ENCODE measurements around the gene ALPK1. TPM values are rescaled to one million over a fixed set of nuclear protein-coding genes. Genes with fewer than 3 reads are reported as not detected.

The ALPK1 gene
- total and polyA plus RNA-seq, 2 of the 8 experiments (the other 6 are each of a cell fraction or from before 2014, with no cell fraction given): 0.08 to 0.43 TPM

DNA sequence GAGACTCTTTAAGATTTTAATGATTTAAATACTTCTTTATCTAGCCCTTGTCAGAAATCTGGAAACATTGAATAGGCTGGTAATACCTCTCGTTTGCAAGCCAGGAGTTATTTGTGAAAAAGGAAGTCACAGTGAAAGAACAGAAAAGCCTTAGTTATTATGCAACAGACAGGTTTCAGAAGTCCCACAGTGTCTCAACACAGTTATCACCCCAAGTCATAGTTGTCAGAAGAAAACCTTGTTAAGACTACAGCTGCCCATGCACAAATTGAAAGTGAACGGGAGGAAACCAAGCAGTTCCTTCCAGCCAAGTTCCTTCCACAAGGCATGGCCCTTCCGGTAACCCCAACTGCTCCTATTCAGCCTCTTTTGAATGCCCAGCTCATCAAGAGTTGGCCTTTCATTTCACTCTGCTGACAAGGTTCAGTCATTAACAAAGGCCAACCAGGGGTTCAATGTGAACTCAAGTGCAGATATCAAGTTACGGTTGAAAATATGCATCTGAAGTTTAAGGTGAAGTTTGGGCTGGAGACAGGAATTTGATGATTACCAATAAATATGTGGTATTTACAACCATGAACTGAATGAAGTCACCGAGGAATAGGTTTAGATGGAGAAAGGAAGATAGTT, 15.6 kb downstream of the ALPK1 start:
- H3K18ac ChIP-seq (ENCODE audit: extremely low read depth, low read length): no peak overlapping the region
- no peak overlapping the region for H3K4ac ChIP-seq (replicated peaks; ENCODE audit: insufficient read length, low read depth, low read length)
- no peaks in the 10 kb centered on the region for H3K9me3 ChIP-seq (ENCODE audit: insufficient read depth in 2 of 2, low read depth in 1 of 2, low read length in 1 of 2)
- ChIA-PET POLR2A (ENCODE audit: partially characterized antibody) (no interaction called here), CTCF (ENCODE audit: partially characterized antibody) (interaction anchor here (0.6 to 3.1 kb wide), 6 partner anchors 8 to 108 kb away, joined by 4 to 19 read pairs (median 5); partner anchors contain the start of gene AP1AR)
- no peak overlapping the region for H2BK120ac ChIP-seq (replicated peaks; ENCODE audit: low read depth, low read length)
- DNase-seq (ENCODE audit: low read depth in 1 of 2, low spot score in 2 of 2) (no peak), FAIRE-seq (peak; percentile 75)
- TF ChIP-seq E2F6 (IDR thresholded peaks at IDR 0.05): no peak
- TF ChIP-seq ATF2 (IDR thresholded peaks at IDR 0.05; ENCODE audit: low read length): no peak
- no peak for TF ChIP-seq PHF8 (conservative IDR thresholded peaks at IDR 0.05; ENCODE audit: low read depth, low read length)
- no peak overlapping the region for H4K8ac ChIP-seq (ENCODE audit: extremely low read depth, insufficient read depth, low read length)
- H3K79me2 ChIP-seq (ENCODE audit: control insufficient read depth in 1 of 2, insufficient read depth in 2 of 2, low read length in 2 of 2): no peaks in the 10 kb centered on the region
- no peaks in the 10 kb centered on the region for H4K20me1 ChIP-seq (replicated peaks in 1 of 2; ENCODE audit: control insufficient read depth in 1 of 2, insufficient read depth in 2 of 2, low read length in 2 of 2)
- no peak overlapping the region for H4K91ac ChIP-seq (replicated peaks; ENCODE audit: insufficient read length, low read length)
- no peaks in the 10 kb centered on the region for H3K79me1 ChIP-seq (ENCODE audit: low read depth, low read length)
- no peak overlapping the region for H3K9ac ChIP-seq (replicated peaks in 1 of 4; ENCODE audit: extremely low read depth in 1 of 4, low read depth in 3 of 4, low read length in 3 of 4)
- H3K23ac ChIP-seq (ENCODE audit: insufficient read length): no peak overlapping the region
- no peak overlapping the region for H3K4me2 ChIP-seq (ENCODE audit: insufficient read depth in 1 of 2, low read depth in 2 of 2, low read length in 2 of 2)
- no peak overlapping the region for H3K27ac ChIP-seq (ENCODE audit: low read depth, low read length)
- no peak overlapping the region for H3K14ac ChIP-seq (ENCODE audit: insufficient read length)
- no peak overlapping the region for H2BK20ac ChIP-seq (ENCODE audit: low read length)
- H2BK15ac ChIP-seq (ENCODE audit: low read length): no peak overlapping the region
- no peaks in the 10 kb centered on the region for H3K27me3 ChIP-seq (replicated peaks in 1 of 4; ENCODE audit: control insufficient read depth in 3 of 4, extremely low read depth in 1 of 4, insufficient read depth in 3 of 4, low read length in 3 of 4)
- 85% methylated on average over 5 of the region's 5 CpGs; no CpG with 5 or more reads in 1 of the 2 experiments for WGBS, 2 experiments (ENCODE audit: extremely low coverage in 1 of 2, insufficient coverage in 1 of 2, insufficient read length in 1 of 2, insufficient replicate concordance in 2 of 2, low coverage in 1 of 2, low lambda C conversion rate in 2 of 2, missing lambda C conversion rate in 1 of 2)
- H3K23me2 ChIP-seq (ENCODE audit: low read depth, low read length): no peaks in the 10 kb centered on the region
- no peak overlapping the region; the same call in 1 of the 2 replicates for H2AFZ ChIP-seq (ENCODE audit: low read length)
- H3K36me3 ChIP-seq (ENCODE audit: control insufficient read depth in 2 of 4, insufficient read depth in 4 of 4, low read length in 3 of 4): no peaks in the 10 kb centered on the region
- H3K4me1 ChIP-seq (replicated peaks in 1 of 4; ENCODE audit: control insufficient read depth in 3 of 4, insufficient read depth in 4 of 4, low read length in 3 of 4): peaks cover 0 to 9% (median 2%) of the 10 kb centered on the region in 4 experiments; a peak in 4 of 7 replicates
- no peak overlapping the region for H3K4me3 ChIP-seq (ENCODE audit: extremely low read depth in 1 of 4, insufficient read depth in 2 of 4, low read depth in 3 of 4, low read length in 4 of 4)
- no peak overlapping the region for H2AK5ac ChIP-seq (ENCODE audit: low read depth, low read length)
- H2BK12ac ChIP-seq (ENCODE audit: low read depth, low read length): no peak overlapping the region
- H2BK5ac ChIP-seq (ENCODE audit: low read depth, low read length): no peak overlapping the region
- H3K56ac ChIP-seq (replicated peaks; ENCODE audit: insufficient read length, low read depth, low read length): no peak overlapping the region
- H4K5ac ChIP-seq (ENCODE audit: insufficient read length, low read depth, low read length): no peak overlapping the region
